GM23338 (cell line): ENCODE data around the gene PCSK6. TPM values are rescaled to one million over a fixed set of nuclear protein-coding genes. Genes with fewer than 3 reads are reported as not detected.

Experiments used
- ATAC-seq: fragments of 200-7000 bp; cut with Tn5 transposase; 3 replicates; pipeline ENCODE4 v1.9.1; 2020
- DNase-seq: peaks from one replicate; pipeline ENCODE4 v3.0.0-alpha.2; 2015; ENCODE audit warnings: low spot score
- H2AFZ ChIP-seq: fragments of 200-600 bp; sonication (generic); 2 replicates; pipeline ENCODE4 v1.8.0; 2016; ENCODE audit warnings: antibody characterized with exemption, mild to moderate bottlenecking, moderate library complexity
- H3F3A ChIP-seq: fragments of 200-600 bp; sonication (generic); replicated peaks from 2 replicates; pipeline ENCODE4 v1.8.0; 2017; ENCODE audit warnings: antibody characterized with exemption, mixed run types, low read depth
- H3K27ac ChIP-seq: fragments of 200-600 bp; sonication (generic); 2 replicates; pipeline ENCODE4 v1.6.1; 2016; ENCODE audit warnings: low read depth
- H3K27me3 ChIP-seq: fragments of 200-600 bp; sonication (generic); 2 replicates; pipeline ENCODE4 v1.8.0; 2016; ENCODE audit warnings: mild to moderate bottlenecking, mixed run types, moderate library complexity; ENCODE audit not compliant: insufficient read depth
- H3K36me3 ChIP-seq: fragments of 200-600 bp; sonication (generic); 2 replicates; pipeline ENCODE4 v1.8.0; 2016; ENCODE audit warnings: mild to moderate bottlenecking; ENCODE audit not compliant: insufficient read depth
- H3K4me1 ChIP-seq: fragments of 200-600 bp; sonication (generic); 2 replicates; pipeline ENCODE4 v1.8.0; 2016; ENCODE audit warnings: mild to moderate bottlenecking, moderate library complexity; ENCODE audit not compliant: insufficient read depth
- H3K4me2 ChIP-seq: fragments of 200-600 bp; sonication (generic); 2 replicates; pipeline ENCODE4 v1.7.1; 2017; ENCODE audit warnings: mixed run types
- H3K4me3 ChIP-seq: fragments of 200-600 bp; sonication (generic); 2 replicates; pipeline ENCODE4 v1.6.1; 2016; ENCODE audit warnings: mixed run types
- H3K79me2 ChIP-seq: fragments of 200-600 bp; sonication (generic); replicated peaks from 2 replicates; pipeline ENCODE4 v1.8.0; 2017; ENCODE audit warnings: mild to moderate bottlenecking; ENCODE audit not compliant: insufficient read depth
- H3K9me2 ChIP-seq: fragments of 200-600 bp; sonication (generic); 2 replicates; pipeline ENCODE4 v1.8.0; 2017; ENCODE audit not compliant: insufficient read depth
- H4K20me1 ChIP-seq: fragments of 200-600 bp; sonication (generic); replicated peaks from 2 replicates; pipeline ENCODE4 v1.8.0; 2017; ENCODE audit warnings: mild to moderate bottlenecking; ENCODE audit not compliant: insufficient read depth
- H3K27ac Mint-ChIP-seq: 2 replicates; pipeline ENCODE4 v1.8.0; 2020; ENCODE audit warnings: inconsistent platforms, mild to moderate bottlenecking, moderate library complexity, mixed read lengths
- H3K27me3 Mint-ChIP-seq: 3 replicates; pipeline ENCODE4 v1.8.0; 2022; ENCODE audit warnings: low read depth, mild to moderate bottlenecking, moderate library complexity, mixed read lengths, inconsistent platforms; ENCODE audit not compliant: insufficient read depth, poor library complexity
- H3K36me3 Mint-ChIP-seq: 3 replicates; pipeline ENCODE4 v1.8.0; 2021; ENCODE audit warnings: low read depth, mild to moderate bottlenecking, inconsistent platforms, moderate library complexity, mixed read lengths
- H3K4me1 Mint-ChIP-seq: 3 replicates; pipeline ENCODE4 v1.8.0; 2020; ENCODE audit warnings: mild to moderate bottlenecking, inconsistent platforms, mixed read lengths
- H3K4me3 Mint-ChIP-seq: 3 replicates; pipeline ENCODE4 v1.8.0; 2021; ENCODE audit warnings: moderate library complexity, mild to moderate bottlenecking, inconsistent platforms, mixed read lengths
- H3K9me3 Mint-ChIP-seq: 3 replicates; pipeline ENCODE4 v1.8.0; 2020; ENCODE audit warnings: moderate library complexity, mild to moderate bottlenecking, inconsistent platforms, mixed read lengths
- CREB1 ChIP-seq: fragments of 250-450 bp; sonication (Bioruptor Pico); IDR thresholded peaks from 2 replicates; pipeline ENCODE4 v1.5.0; 2020; ENCODE audit warnings: low read depth, mild to moderate bottlenecking, moderate library complexity
- NANOG ChIP-seq: IDR thresholded peaks from 2 replicates; pipeline ENCODE4 v1.6.1; 2016; ENCODE audit warnings: antibody characterized with exemption, borderline replicate concordance
- POLR2AphosphoS5 ChIP-seq: IDR thresholded peaks from 2 replicates; pipeline ENCODE4 v1.6.1; 2016; ENCODE audit warnings: antibody characterized with exemption, low read depth
- STAT1 ChIP-seq: IDR thresholded peaks from one replicate; pipeline ENCODE4 v1.6.1; 2016; ENCODE audit warnings: antibody characterized with exemption; ENCODE audit not compliant: unreplicated experiment
- ZNF114 ChIP-seq: fragments of 250-450 bp; sonication (Bioruptor Pico); IDR thresholded peaks from 2 replicates; pipeline ENCODE4 v1.5.0; 2020; ENCODE audit warnings: mild to moderate bottlenecking, moderate library complexity
- polyA plus RNA-seq: library from polyadenylated mRNA; unstranded; fragments of >200 nt; fragmentation: Nextera tagmentation; extraction: Ambion mirVana; gene quantifications from 2 replicates; pipeline ENCODE4 v1.2.1, GENCODE V29; 2016
- total RNA-seq: library from RNA; depleted of rRNA; stranded (reverse); fragments of >200 nt; shearing (Covaris generic); gene quantifications from 2 replicates; pipeline ENCODE4 v1.2.3, GENCODE V29; 2014
- TF ChIP-seq, protein P1 (sequence below): IDR thresholded peaks from 2 replicates; pipeline ENCODE4 v1.6.1; 2016; ENCODE audit warnings: antibody characterized with exemption
- TF ChIP-seq, protein P2 (sequence below): fragments of 250-450 bp; sonication (Bioruptor Pico); IDR thresholded peaks from 2 replicates; pipeline ENCODE4 v1.5.0; 2020; ENCODE audit warnings: mild to moderate bottlenecking, moderate library complexity
- TF ChIP-seq, protein P3 (sequence below): IDR thresholded peaks from one replicate; pipeline ENCODE4 v1.6.1; 2018; ENCODE audit warnings: antibody characterized with exemption; ENCODE audit not compliant: unreplicated experiment

PCSK6 gene
- total and polyA plus RNA-seq, 2 experiments from 2014 or later, result 1.7 to 6.7 TPM

DNA sequence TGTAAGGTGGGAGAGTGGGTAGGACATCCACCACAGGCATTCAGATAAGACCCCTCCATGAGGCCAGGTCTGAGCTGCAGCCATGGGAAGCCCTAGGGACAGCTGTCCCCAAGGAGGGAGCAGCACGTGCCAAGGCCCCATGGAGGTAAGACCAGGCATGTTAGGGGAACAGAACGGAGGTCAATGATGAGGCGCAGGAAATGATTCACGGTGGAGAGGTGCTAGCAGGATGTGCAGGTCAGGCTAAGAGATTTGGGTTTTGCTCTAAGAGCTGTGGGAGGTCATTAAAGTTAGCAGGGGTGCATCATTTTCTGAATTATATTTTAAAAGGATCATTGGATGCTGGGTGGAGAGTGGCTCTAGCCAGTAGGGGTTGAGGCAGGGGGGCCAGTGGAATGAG is 128.1 kb downstream of the PCSK6 start (continued):
- TF ChIP-seq, protein P1, sequence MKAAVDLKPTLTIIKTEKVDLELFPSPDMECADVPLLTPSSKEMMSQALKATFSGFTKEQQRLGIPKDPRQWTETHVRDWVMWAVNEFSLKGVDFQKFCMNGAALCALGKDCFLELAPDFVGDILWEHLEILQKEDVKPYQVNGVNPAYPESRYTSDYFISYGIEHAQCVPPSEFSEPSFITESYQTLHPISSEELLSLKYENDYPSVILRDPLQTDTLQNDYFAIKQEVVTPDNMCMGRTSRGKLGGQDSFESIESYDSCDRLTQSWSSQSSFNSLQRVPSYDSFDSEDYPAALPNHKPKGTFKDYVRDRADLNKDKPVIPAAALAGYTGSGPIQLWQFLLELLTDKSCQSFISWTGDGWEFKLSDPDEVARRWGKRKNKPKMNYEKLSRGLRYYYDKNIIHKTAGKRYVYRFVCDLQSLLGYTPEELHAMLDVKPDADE, result no peak

GRCh38 chr15:101359365-101359947 is 130.1 kb downstream of the PCSK6 start:
- Mint-ChIP-seq H3K4me3 (no peak overlapping the region), H3K27me3 (peaks cover 6% of the 10 kb centered on the region), H3K36me3 (peaks cover 2% of the 10 kb centered on the region; the same call in 2 of the 3 replicates), H3K4me1 (peaks cover 10% of the 10 kb centered on the region), H3K27ac (no peak overlapping the region), H3K9me3 (no peaks in the 10 kb centered on the region; the same call in 2 of the 3 replicates)
- no peaks in the 10 kb centered on the region for H3K79me2 ChIP-seq
- H3K4me1 ChIP-seq, result no peaks in the 10 kb centered on the region
- ATAC-seq (no peak), DNase-seq (no peak)
- no peak overlapping the region for H3K27ac ChIP-seq
- no peaks in the 10 kb centered on the region for H4K20me1 ChIP-seq
- TF ChIP-seq, protein P2, sequence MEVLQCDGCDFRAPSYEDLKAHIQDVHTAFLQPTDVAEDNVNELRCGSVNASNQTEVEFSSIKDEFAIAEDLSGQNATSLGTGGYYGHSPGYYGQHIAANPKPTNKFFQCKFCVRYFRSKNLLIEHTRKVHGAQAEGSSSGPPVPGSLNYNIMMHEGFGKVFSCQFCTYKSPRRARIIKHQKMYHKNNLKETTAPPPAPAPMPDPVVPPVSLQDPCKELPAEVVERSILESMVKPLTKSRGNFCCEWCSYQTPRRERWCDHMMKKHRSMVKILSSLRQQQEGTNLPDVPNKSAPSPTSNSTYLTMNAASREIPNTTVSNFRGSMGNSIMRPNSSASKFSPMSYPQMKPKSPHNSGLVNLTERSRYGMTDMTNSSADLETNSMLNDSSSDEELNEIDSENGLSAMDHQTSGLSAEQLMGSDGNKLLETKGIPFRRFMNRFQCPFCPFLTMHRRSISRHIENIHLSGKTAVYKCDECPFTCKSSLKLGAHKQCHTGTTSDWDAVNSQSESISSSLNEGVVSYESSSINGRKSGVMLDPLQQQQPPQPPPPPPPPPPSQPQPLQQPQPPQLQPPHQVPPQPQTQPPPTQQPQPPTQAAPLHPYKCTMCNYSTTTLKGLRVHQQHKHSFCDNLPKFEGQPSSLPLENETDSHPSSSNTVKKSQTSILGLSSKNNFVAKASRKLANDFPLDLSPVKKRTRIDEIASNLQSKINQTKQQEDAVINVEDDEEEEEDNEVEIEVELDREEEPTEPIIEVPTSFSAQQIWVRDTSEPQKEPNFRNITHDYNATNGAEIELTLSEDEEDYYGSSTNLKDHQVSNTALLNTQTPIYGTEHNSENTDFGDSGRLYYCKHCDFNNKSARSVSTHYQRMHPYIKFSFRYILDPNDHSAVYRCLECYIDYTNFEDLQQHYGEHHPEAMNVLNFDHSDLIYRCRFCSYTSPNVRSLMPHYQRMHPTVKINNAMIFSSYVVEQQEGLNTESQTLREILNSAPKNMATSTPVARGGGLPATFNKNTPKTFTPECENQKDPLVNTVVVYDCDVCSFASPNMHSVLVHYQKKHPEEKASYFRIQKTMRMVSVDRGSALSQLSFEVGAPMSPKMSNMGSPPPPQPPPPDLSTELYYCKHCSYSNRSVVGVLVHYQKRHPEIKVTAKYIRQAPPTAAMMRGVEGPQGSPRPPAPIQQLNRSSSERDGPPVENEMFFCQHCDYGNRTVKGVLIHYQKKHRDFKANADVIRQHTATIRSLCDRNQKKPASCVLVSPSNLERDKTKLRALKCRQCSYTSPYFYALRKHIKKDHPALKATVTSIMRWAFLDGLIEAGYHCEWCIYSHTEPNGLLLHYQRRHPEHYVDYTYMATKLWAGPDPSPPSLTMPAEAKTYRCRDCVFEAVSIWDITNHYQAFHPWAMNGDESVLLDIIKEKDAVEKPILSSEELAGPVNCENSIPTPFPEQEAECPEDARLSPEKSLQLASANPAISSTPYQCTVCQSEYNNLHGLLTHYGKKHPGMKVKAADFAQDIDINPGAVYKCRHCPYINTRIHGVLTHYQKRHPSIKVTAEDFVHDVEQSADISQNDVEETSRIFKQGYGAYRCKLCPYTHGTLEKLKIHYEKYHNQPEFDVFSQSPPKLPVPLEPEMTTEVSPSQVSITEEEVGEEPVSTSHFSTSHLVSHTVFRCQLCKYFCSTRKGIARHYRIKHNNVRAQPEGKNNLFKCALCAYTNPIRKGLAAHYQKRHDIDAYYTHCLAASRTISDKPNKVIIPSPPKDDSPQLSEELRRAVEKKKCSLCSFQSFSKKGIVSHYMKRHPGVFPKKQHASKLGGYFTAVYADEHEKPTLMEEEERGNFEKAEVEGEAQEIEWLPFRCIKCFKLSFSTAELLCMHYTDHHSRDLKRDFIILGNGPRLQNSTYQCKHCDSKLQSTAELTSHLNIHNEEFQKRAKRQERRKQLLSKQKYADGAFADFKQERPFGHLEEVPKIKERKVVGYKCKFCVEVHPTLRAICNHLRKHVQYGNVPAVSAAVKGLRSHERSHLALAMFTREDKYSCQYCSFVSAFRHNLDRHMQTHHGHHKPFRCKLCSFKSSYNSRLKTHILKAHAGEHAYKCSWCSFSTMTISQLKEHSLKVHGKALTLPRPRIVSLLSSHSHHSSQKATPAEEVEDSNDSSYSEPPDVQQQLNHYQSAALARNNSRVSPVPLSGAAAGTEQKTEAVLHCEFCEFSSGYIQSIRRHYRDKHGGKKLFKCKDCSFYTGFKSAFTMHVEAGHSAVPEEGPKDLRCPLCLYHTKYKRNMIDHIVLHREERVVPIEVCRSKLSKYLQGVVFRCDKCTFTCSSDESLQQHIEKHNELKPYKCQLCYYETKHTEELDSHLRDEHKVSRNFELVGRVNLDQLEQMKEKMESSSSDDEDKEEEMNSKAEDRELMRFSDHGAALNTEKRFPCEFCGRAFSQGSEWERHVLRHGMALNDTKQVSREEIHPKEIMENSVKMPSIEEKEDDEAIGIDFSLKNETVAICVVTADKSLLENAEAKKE (CRISPR knock-in tag), result no peak
- TF ChIP-seq, protein P3, sequence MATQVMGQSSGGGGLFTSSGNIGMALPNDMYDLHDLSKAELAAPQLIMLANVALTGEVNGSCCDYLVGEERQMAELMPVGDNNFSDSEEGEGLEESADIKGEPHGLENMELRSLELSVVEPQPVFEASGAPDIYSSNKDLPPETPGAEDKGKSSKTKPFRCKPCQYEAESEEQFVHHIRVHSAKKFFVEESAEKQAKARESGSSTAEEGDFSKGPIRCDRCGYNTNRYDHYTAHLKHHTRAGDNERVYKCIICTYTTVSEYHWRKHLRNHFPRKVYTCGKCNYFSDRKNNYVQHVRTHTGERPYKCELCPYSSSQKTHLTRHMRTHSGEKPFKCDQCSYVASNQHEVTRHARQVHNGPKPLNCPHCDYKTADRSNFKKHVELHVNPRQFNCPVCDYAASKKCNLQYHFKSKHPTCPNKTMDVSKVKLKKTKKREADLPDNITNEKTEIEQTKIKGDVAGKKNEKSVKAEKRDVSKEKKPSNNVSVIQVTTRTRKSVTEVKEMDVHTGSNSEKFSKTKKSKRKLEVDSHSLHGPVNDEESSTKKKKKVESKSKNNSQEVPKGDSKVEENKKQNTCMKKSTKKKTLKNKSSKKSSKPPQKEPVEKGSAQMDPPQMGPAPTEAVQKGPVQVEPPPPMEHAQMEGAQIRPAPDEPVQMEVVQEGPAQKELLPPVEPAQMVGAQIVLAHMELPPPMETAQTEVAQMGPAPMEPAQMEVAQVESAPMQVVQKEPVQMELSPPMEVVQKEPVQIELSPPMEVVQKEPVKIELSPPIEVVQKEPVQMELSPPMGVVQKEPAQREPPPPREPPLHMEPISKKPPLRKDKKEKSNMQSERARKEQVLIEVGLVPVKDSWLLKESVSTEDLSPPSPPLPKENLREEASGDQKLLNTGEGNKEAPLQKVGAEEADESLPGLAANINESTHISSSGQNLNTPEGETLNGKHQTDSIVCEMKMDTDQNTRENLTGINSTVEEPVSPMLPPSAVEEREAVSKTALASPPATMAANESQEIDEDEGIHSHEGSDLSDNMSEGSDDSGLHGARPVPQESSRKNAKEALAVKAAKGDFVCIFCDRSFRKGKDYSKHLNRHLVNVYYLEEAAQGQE, result no peak
- no peak for TF ChIP-seq ZNF114
- no peak for TF ChIP-seq NANOG
- no peak for TF ChIP-seq STAT1
- TF ChIP-seq POLR2AphosphoS5, result no peak
- TF ChIP-seq CREB1, result no peak
- H3K4me3 ChIP-seq, result no peak overlapping the region
- H3K27me3 ChIP-seq, result no peaks in the 10 kb centered on the region
- no peak overlapping the region for H3K4me2 ChIP-seq
- H3F3A ChIP-seq, result no peaks in the 10 kb centered on the region
- H2AFZ ChIP-seq, result no peak overlapping the region
- no peaks in the 10 kb centered on the region for H3K36me3 ChIP-seq
- H3K9me2 ChIP-seq, result no peaks in the 10 kb centered on the region
